Measurements from ENCODE around the gene CRYBA4. TPM values are rescaled to one million over a fixed set of nuclear protein-coding genes. Genes with fewer than 3 reads are reported as not detected.

Gene CRYBA4
- total RNA-seq, 1 donor, result not detected

DNA sequence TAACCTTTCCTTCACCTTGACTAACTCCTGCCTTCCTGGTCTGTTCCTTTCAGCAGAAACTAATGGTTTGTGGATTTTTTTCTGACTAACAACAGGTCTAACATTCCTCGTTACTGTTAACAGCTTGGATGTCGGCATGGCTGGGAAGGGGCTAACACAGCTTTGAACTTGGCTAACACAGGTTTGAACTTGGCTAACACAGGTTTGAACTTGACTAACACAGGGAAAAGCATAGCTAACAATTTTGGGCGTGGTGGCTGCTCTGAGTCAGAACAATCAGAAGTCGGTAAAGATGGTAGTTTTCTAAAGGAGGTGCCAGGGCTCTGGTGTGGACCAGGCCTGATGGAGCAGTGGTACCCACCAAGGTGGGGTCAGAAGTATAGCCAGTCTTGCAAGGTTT, 51.7 kb downstream of the CRYBA4 start:
- TF ChIP-seq, protein P1, sequence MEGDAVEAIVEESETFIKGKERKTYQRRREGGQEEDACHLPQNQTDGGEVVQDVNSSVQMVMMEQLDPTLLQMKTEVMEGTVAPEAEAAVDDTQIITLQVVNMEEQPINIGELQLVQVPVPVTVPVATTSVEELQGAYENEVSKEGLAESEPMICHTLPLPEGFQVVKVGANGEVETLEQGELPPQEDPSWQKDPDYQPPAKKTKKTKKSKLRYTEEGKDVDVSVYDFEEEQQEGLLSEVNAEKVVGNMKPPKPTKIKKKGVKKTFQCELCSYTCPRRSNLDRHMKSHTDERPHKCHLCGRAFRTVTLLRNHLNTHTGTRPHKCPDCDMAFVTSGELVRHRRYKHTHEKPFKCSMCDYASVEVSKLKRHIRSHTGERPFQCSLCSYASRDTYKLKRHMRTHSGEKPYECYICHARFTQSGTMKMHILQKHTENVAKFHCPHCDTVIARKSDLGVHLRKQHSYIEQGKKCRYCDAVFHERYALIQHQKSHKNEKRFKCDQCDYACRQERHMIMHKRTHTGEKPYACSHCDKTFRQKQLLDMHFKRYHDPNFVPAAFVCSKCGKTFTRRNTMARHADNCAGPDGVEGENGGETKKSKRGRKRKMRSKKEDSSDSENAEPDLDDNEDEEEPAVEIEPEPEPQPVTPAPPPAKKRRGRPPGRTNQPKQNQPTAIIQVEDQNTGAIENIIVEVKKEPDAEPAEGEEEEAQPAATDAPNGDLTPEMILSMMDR (IDR thresholded peaks at IDR 0.05; ENCODE audit: insufficient read depth, low read length), result no peak
- peak overlapping the region; percentile 79 for H3K4me3 ChIP-seq (ENCODE audit: low read depth, low read length)
- DNase-seq (ENCODE audit: low read depth), result peak; percentile 57

DNA sequence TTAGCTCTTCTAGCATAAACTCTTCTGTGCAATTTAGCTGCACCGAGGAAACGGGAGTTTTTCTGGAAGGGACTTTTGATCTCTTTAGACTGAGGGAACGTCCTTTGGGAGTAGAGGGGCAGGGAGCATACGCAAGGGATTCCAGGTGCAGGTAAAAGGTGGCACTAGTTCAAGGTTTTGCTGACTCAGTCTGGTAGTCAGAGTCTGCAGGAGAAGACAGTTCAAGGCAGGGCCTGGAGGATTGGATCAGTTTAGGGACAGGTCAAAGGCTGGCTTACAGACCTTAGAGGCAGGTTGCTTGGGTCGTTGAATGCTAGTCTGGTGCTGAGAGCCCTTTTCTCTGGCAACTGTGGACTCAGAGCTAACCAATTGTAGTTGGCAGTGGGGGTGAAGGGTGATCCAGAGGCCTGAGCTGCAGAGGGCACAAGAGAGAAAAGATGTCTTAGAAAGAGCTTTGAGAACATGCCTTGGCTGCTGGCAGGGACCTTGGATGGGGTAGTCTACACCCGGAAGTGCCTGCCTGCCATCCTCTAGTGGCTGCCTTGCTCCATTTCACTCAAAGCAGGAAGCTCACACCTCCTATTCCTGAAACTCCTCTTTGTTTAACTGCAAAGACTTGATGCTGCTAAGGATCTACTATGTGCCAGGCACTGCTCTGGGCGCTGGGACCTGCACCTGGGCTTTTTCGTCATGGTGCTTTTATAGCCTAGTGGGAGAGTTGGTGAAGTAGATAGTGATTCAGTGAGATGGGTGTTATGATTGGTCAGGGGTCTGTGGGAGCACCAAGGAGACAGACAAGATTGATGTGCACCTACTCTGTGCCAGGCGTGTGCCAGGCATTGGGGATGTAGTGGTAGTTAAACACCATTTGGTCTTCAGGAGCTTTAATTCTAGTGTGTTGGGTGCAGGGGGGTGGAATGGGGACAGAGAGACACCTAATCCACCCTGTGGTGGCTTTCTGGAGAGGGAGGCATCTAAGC, 52.7 kb downstream of the CRYBA4 start:
- DNase-seq (ENCODE audit: low read depth), result no peak
- peak overlapping the region; percentile 79 for H3K4me3 ChIP-seq (ENCODE audit: low read depth, low read length)
- TF ChIP-seq, protein P1 (IDR thresholded peaks at IDR 0.05; ENCODE audit: insufficient read depth, low read length), result no peak

DNA sequence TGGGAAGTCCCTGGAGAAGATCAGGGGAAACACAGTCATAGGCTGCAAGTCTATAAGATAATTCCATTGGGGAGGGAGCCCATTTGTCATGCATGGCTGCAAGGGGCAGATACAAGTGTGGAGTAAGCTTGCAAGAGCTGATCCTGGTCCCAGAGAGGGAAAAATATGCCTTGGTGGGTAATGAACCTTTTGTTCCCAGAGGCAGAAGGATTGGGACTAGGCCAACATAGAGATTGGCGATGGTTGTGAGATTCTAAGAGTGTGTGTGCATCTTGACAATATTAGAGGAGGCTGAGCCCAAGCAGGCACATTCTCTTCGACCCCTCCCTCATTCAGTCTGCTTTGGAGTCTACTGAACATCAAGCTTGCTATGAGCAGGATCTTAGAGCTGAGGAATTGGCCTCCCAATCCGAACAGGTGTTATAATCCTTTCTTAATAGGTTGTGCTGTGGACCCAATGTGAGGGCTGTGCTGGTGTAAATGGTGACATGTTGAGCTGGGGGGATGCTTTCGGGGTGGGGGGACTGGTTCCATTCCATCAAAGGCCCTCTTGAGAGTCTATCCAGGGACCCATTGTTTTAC, 54.0 kb downstream of the CRYBA4 start:
- TF ChIP-seq, protein P1 (IDR thresholded peaks at IDR 0.05; ENCODE audit: insufficient read depth, low read length), result no peak

DNA sequence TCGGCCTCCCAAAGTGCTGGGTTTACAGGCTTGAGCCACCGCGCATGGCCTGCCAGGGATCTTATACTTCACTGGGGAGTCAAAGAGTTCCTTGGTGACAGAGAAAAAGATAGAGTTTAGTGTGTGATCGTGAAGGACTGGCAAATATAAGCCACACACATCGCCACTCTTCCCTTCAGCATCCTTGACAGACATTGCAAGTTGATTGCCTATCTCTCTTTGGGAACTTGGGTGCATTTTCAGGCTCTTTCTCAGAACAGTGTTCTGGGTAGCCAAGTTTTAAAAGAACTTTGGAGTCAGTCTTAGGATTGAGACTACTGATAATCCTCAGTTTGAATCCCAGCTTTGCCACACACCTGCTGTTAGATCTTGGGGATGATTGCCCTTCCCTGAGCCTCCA, 55.5 kb downstream of the CRYBA4 start:
- TF ChIP-seq, protein P1 (IDR thresholded peaks at IDR 0.05; ENCODE audit: insufficient read depth, low read length), result no peak
- no peak for DNase-seq (ENCODE audit: low read depth)
- no peak overlapping the region for H3K4me3 ChIP-seq (ENCODE audit: low read depth, low read length)

More for the DNA sequence above, 54.0 kb downstream of the CRYBA4 start:
- DNase-seq (ENCODE audit: low read depth), result no peak
- H3K4me3 ChIP-seq (ENCODE audit: low read depth, low read length), result no peak overlapping the region

DNA sequence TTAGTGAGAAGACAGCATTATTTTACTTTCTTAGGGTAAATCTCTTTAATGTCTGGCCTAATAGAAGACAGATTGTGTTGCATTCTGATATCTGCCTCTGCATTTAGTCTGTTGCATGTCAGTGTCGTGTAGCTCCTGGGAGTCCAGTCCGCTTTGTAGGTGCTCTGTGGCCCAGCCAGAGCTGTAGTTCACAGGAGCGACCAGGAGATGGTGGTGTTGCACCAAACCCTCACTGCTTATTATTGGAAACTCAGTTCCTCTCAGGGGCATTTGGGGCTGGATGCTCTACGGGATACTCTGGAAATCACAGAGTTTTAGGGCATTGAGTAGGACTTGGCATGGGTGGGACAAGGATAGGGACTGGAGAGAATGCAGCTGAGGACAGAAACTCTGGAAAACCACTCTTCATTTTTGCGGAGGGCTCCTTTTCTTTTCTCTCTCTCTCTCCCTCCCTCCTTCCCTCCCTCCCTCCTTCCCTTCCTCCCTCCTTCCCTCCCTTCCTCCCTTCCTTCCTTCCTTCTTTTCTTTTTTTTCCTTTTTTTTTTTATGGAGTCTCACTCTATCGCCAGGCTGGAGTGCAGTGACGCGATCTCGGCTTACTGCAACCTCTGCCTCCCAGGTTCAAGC, 57.4 kb downstream of the CRYBA4 start:
- no peak overlapping the region for H3K4me3 ChIP-seq (ENCODE audit: low read depth, low read length)
- DNase-seq (ENCODE audit: low read depth), result peak; percentile 82
- TF ChIP-seq, protein P1 (IDR thresholded peaks at IDR 0.05; ENCODE audit: insufficient read depth, low read length), result peak; percentile 99

Small RNAs within 50 kb of the gene (small RNA-seq; reads per million reads assigned to genes)
- gene RF01874, result not detected

Other genes with a start within 250 kb of the CRYBA4 start
- 2.9 and 4.2 TPM in 2 replicates for gene ASPHD2, start 192.7 kb upstream of the CRYBA4 start, total RNA-seq (ENCODE audit: low replicate concordance)
- gene HPS4, start 138.2 kb upstream of the CRYBA4 start, total RNA-seq (ENCODE audit: low replicate concordance), result 38.5 and 72.4 TPM in 2 replicates
- gene SRRD, start 138.1 kb upstream of the CRYBA4 start, total RNA-seq (ENCODE audit: low replicate concordance), result 15.7 and 27.1 TPM in 2 replicates
- gene TFIP11, start 109.5 kb upstream of the CRYBA4 start, total RNA-seq (ENCODE audit: low replicate concordance), result 25.4 and 45.7 TPM in 2 replicates
- gene TPST2, start 31.8 kb upstream of the CRYBA4 start, total RNA-seq (ENCODE audit: low replicate concordance), result 15.5 and 48.1 TPM in 2 replicates
- gene CRYBB1, start 3.9 kb upstream of the CRYBA4 start, total RNA-seq (ENCODE audit: low replicate concordance), result not detected in 2 replicates
- 0.72 and 2.0 TPM in 2 replicates for gene MIAT, start 35.6 kb downstream of the CRYBA4 start, total RNA-seq (ENCODE audit: low replicate concordance)

Measured in fibroblast of the aortic adventitia (primary cell).